OCI-M2 (cell line): ENCODE data around the gene BCL6B.

Source experiments
- DNase-seq: peaks from one replicate; lab custom pipeline; 2025; ENCODE audit not compliant: unreplicated experiment; lab: John Stamatoyannopoulos, UW

The BCL6B gene

DNA sequence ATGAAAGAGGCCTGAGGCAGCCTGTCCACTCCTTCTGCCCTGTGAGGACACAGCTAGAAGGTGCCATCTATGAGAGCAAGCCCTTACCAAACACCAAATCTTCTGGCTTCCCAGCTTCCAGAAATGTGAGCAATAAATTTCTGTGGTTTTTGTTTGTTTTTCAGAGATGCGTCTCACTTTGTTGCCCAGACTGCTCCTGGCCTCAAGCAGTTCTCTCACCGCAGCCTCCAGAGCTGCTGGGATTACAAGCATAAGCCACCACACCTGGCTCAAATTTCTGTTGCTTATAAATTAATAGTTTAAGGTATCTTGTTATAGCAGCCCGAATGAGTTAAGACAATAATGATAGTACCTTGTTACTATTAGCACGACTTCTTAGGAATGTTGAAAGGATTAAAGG, 33.5 kb downstream of the BCL6B start:
- DNase-seq: no peak

GRCh38 chr17:7058831-7059447, 36.1 kb downstream of the BCL6B start:
- no peak for DNase-seq

DNA sequence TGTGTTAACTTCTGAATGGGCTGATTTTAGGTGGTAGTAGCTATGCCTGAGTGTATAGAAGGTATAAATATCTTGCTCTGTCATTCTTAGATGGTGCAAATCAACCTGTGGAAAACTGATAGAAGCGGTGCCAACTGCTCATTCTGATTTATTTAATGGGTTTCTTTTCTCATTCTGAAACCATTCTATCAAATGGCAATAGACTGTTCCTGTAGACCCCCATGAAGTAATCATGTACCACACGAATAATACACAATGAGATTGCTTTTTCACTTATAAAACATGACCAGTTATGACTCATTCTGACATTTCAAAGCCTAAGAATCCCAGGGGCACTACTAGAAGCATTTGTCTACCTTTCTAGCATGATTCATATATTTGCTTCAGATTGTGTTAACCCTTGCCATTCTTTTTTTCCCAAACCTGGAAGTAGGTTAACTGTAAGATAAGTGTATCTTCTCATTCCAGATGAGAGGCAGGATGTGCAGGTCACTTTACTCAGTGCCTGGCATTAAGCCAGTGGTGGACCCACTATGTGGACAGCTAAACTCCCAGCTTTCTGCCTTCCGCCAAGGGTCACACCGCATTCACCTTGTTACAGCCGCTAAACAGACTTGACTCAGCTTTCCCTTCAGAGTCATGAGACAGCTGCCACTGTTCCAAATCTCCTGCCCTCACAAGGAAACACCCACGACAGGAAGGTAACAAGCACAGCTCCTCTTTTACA, 37.5 kb downstream of the BCL6B start:
- no peak for DNase-seq

DNA sequence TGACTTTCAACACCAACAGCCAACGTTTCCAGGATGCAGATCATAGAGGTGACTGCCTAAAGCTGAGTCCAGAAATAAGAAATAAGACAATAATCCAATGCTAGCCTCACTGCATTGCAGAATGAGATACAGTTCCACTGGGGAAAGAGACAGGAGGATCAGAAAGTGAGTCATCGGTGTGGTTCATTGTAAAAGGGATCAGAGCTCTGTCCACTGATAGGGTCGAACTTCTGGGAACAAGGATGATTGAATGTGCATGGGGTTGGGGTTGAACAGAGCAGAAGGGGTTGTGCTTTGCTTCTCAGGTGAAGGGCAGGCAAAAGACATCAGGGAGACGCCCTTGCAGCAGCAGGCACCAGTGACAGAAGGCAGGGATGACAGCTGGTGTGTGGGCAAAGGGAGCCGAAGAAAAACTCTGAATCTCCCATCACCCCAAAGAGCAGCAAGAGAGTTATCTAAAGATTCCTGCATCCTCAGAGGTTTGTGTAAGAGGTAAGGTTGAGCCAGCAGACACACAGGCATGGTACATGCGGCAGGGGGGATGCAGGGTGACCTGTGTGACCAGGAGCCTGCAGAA, 40.8 kb downstream of the BCL6B start:
- no peak for DNase-seq

DNA sequence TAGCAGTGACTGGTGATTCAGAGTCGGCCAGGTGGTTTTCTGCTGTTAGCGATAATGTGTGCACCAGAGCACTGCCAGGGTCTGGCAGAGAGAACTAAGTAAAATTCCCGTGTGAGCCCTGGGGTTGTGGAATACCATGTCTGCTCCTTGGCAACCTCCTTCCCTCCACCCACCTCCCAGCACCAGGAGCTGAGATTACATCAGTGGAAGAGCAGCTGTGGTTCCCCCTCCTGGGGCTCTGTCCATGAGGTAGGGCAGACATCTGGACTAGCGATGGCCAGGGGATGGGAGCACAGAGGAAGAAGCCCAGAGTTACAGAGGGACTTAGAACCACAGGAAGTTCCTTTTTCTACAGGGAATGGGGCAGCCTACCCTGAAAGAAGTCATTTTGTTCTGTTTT, 41.4 kb downstream of the BCL6B start:
- no peak for DNase-seq

- DNase-seq: no peak
These were observed 44.3 kb downstream of the BCL6B start for GRCh38 chr17:7067198-7067597.

DNA sequence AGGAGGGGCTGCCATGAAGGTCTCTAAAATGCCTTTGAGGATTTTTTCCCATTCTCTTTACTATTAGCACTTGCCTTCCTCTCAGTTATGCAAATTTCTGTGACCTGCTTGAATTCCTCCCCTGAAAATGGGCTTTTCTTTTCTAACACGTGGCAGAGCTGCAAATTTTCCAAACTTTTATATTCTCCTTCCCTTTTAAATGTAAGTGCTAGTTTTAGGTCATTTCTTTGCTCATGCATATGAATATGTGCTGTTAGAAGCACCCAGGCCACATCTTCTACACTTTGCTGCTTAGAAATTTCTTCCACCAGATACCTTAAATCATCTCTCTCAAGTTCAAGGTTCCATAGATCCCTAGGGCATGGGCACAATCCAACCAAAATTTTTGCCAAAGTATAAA, 45.4 kb downstream of the BCL6B start:
- no peak for DNase-seq

- no peak for DNase-seq
These were observed 47.9 kb downstream of the BCL6B start for GRCh38 chr17:7070712-7071111.

DNA sequence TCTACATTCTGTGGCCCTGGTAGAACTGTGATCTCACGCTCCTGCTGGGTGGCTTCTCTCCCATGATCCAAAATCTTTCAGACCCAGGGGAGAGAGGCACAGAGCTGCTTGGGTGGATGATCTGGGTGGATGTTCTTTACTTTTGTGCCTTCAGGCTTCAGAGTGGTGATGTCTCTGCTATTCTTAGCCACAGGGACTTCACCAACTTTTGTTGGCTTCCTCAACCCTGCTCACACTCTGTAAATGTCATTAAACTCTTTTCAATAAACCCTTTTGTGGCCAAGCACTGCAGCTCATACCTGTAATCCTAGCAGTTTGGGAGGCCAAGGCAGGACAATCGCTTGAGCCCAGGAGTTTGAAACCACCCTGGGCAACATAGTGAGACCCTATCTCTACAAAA, 49.6 kb downstream of the BCL6B start:
- no peak for DNase-seq

DNA sequence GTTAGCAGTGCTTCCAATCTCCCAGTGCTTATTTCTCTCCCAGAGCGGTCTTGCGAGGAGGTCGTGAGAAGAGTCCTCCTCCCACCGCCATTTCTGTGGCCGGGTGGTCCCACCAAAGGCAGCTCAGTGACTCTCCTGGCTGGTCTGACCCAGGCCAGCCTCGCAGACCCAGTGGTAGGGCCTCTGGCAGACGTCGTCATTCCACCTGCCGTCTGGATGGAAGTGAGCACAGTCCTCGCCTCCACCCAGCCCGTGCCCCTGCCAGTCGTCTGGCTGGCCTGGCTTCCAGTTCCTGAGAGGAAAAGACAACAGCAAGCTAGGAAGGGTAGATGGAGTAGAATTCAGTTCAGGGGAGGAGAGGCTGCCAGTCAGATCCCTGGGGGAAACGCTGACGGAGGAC, 52.1 kb downstream of the BCL6B start:
- no peak for DNase-seq

- DNase-seq: no peak
These were observed 55.2 kb downstream of the BCL6B start for GRCh38 chr17:7077911-7078546.

DNA sequence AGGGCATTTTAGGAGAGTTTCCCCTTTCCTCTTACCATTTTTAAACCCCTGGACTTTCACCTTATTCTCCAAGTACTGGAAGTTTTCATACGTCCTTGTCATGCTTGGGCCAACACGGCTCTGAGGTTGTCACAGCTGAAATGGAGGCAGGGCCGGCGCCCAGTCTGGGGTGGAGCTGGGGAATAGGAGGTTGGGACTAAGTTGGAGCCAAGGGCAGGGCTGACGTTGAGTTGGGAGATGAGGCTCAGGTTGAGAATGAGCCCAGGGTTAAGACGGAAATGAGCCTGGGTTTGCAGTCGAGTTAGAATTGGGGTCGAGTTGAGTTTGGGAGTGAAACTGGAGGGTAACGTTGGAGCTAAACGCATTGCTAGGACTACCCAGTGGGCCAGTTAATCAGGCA, 55.9 kb downstream of the BCL6B start:
- no peak for DNase-seq
